Esophagus squamous epithelium (tissue), 4 donors: ENCODE results near the gene LCAT.

ENCODE experiments used
- CTCF ChIP-seq, 6 experiments: fragments of 450-650 bp in 4 of 6; fragments of 200-600 bp in 2 of 6; sonication (generic) in 2 of 6; IDR thresholded peaks; one replicate each; pipeline ENCODE4 v1.5.1; 2016 to 2019; ENCODE audit warnings: antibody characterized with exemption in 6 of 6, mild to moderate bottlenecking in 4 of 6, moderate library complexity in 4 of 6
- POLR2A ChIP-seq, 4 donors: fragments of 450-650 bp; IDR thresholded peaks; one replicate each; pipeline ENCODE4 v1.6.1; 2017; ENCODE audit warnings: antibody characterized with exemption in 4 of 4, mild to moderate bottlenecking in 4 of 4, moderate library complexity in 3 of 4

- TF ChIP-seq CTCF (IDR thresholded peaks at IDR 0.05) (no peak), POLR2A (IDR thresholded peaks at IDR 0.05) (no peak)
These were observed 10.7 kb upstream of the LCAT start for GRCh38 chr16:67954421-67955196.
